ENCODE measurements around the gene VAMP2.
"Not testable (repeated sequence)": the region's sequence is repeated elsewhere in the genome, so short reads cannot be mapped to it uniquely, and the experiment has no call there.

VAMP2 gene

GRCh38 chr17:8173056-8173870, 10.5 kb upstream of the VAMP2 start:
- TF ChIP-seq ZFX (IDR thresholded peaks at IDR 0.05; ENCODE audit: borderline replicate concordance) (no peak), CTCF (IDR thresholded peaks at IDR 0.05) (no peak)
- peak overlapping the region; percentile 95 for H3K27ac ChIP-seq

- H3K27ac ChIP-seq, result not testable (repeated sequence)
Measured at GRCh38 chr17:8170186-8170585, 7.4 kb upstream of the VAMP2 start.

- TF ChIP-seq ZFX (IDR thresholded peaks at IDR 0.05; ENCODE audit: borderline replicate concordance), result no peak
- TF ChIP-seq CTCF (IDR thresholded peaks at IDR 0.05), result no peak
- H3K27ac ChIP-seq, result peak overlapping the region; percentile 37; the same call in 1 of the 2 replicates
Measured at GRCh38 chr17:8167526-8167925, 4.8 kb upstream of the VAMP2 start.

- no peak for TF ChIP-seq CTCF (IDR thresholded peaks at IDR 0.05)
- no peak for TF ChIP-seq ZFX (IDR thresholded peaks at IDR 0.05; ENCODE audit: borderline replicate concordance)
- H3K27ac ChIP-seq, result peak overlapping the region; percentile 37
Measured at GRCh38 chr17:8166731-8167130, 4.0 kb upstream of the VAMP2 start.

GRCh38 chr17:8164815-8165131, 2.0 kb upstream of the VAMP2 start:
- TF ChIP-seq ZFX (IDR thresholded peaks at IDR 0.05; ENCODE audit: borderline replicate concordance) (no peak), CTCF (IDR thresholded peaks at IDR 0.05) (no peak)
- H3K27ac ChIP-seq, result peak overlapping the region; percentile 97

GRCh38 chr17:8163978-8164814, 1.4 kb upstream of the VAMP2 start:
- H3K27ac ChIP-seq, result peak overlapping the region; percentile 97
- TF ChIP-seq CTCF (IDR thresholded peaks at IDR 0.05) (no peak), ZFX (IDR thresholded peaks at IDR 0.05; ENCODE audit: borderline replicate concordance) (no peak)

- peak overlapping the region; percentile 97 for H3K27ac ChIP-seq
- no peak for TF ChIP-seq ZFX (IDR thresholded peaks at IDR 0.05; ENCODE audit: borderline replicate concordance)
- no peak for TF ChIP-seq CTCF (IDR thresholded peaks at IDR 0.05)
Measured at GRCh38 chr17:8162997-8163977, 539 bp upstream of the VAMP2 start.

Data from 22Rv1 (cell line).